Thoracic aorta (tissue), 2 donors: Measurements from ENCODE around the gene PKDCC. TPM values are rescaled to one million over a fixed set of nuclear protein-coding genes. Genes with fewer than 3 reads are reported as not detected.
"Not testable (repeated sequence)": the region's sequence is repeated elsewhere in the genome, so short reads cannot be mapped to it uniquely, and the experiment has no call there.

Source experiments
- ATAC-seq: fragments of 150-250 bp; one replicate; pipeline ENCODE4 v1.8.0; 2017; ENCODE audit warnings: low read depth; ENCODE audit not compliant: insufficient number of reproducible peaks, low FRiP score
- DNase-seq: peaks from one replicate; pipeline ENCODE4 v3.0.0-alpha.2; 2020; ENCODE audit warnings: low spot score
- H3K27ac ChIP-seq, 2 donors: fragments of 200-600 bp; sonication (generic); 1 replicate in 1 of 2; 2 replicates in 1 of 2; pipeline ENCODE4 v1.5.1; 2016; ENCODE audit warnings: mild to moderate bottlenecking in 2 of 2, moderate library complexity in 2 of 2
- H3K27me3 ChIP-seq: fragments of 200-600 bp; sonication (generic); replicated peaks from 2 replicates; pipeline ENCODE4 v1.6.0; 2016; ENCODE audit warnings: mild to moderate bottlenecking; ENCODE audit not compliant: insufficient read depth
- H3K36me3 ChIP-seq: fragments of 200-600 bp; sonication (generic); one replicate; pipeline ENCODE4 v1.5.1; 2016
- H3K4me1 ChIP-seq, 2 donors: fragments of 200-600 bp; sonication (generic); 1 replicate in 1 of 2; 2 replicates in 1 of 2; pipeline versions ENCODE4 v1.5.1 to v1.6.0; 2016; ENCODE audit warnings: low read depth in 2 of 2, mild to moderate bottlenecking in 1 of 2; ENCODE audit not compliant: control insufficient read depth in 1 of 2
- H3K4me3 ChIP-seq: fragments of 200-600 bp; sonication (generic); 2 replicates; pipeline ENCODE4 v1.5.1; 2016; ENCODE audit warnings: mild to moderate bottlenecking
- H3K9me3 ChIP-seq: fragments of 200-600 bp; sonication (generic); 2 replicates; pipeline ENCODE4 v1.5.1; 2016
- total RNA-seq, 2 donors: library from RNA; depleted of rRNA; stranded (reverse); fragments of >200 nt; gene quantifications; one replicate each; pipeline versions ENCODE4 v1.1.0 to v1.2.3, GENCODE V29; 2016
- TF ChIP-seq, protein P1 (sequence below): fragments of 200-600 bp; sonication (generic); IDR thresholded peaks from one replicate; pipeline ENCODE4 v1.5.1; 2019; ENCODE audit warnings: antibody characterized with exemption

PKDCC gene
- total RNA-seq, 2 donors from 2014 or later: 75.8 to 225 TPM

DNA sequence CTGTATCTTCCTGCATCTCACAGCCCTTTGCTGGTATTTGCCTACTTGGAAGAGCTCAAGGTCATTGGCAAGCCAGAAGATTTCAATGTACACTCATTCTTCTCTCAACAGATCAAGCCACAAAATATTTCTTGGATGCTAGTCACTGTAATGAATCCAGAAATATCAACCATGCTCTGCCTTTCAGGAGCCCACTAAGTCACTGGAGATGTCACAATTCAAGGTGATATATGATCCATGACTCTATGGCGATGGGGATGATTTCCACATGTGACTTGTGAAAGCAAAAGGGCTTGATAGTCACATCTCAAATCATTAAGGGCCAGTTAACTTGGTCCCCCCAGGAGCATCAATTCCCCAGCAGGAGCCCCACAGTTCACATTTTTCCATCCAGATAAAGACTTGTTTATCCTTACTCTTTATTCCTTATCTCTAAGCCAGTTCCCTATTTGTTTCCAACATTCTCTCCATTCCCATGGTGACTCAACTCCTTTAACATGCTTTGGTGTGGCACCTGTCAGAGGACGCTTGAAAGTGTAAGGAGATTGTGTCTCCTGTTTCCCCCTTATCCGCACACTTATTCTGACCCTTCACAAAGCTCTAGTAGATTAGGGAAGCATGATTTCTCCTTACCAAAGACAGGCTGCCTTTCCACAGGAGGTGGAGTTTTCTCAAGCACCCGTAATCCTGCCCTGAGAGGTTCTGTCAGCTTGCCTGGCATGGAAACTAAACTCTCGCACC, 15.8 kb downstream of the PKDCC start:
- DNase-seq: no peak
- Histone ChIP-seq H3K27ac (peak overlapping the region; percentile 86 to 91), H3K36me3 (peaks cover 7% of the 10 kb centered on the region), H3K4me3 (peak overlapping the region; percentile 30), H3K9me3 (no peaks in the 10 kb centered on the region), H3K27me3 (no peaks in the 10 kb centered on the region), H3K4me1 (peaks cover 33 to 74% of the 10 kb centered on the region in 2 donors)
- ATAC-seq: no peak
- TF ChIP-seq, protein P1, sequence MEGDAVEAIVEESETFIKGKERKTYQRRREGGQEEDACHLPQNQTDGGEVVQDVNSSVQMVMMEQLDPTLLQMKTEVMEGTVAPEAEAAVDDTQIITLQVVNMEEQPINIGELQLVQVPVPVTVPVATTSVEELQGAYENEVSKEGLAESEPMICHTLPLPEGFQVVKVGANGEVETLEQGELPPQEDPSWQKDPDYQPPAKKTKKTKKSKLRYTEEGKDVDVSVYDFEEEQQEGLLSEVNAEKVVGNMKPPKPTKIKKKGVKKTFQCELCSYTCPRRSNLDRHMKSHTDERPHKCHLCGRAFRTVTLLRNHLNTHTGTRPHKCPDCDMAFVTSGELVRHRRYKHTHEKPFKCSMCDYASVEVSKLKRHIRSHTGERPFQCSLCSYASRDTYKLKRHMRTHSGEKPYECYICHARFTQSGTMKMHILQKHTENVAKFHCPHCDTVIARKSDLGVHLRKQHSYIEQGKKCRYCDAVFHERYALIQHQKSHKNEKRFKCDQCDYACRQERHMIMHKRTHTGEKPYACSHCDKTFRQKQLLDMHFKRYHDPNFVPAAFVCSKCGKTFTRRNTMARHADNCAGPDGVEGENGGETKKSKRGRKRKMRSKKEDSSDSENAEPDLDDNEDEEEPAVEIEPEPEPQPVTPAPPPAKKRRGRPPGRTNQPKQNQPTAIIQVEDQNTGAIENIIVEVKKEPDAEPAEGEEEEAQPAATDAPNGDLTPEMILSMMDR: no peak

DNA sequence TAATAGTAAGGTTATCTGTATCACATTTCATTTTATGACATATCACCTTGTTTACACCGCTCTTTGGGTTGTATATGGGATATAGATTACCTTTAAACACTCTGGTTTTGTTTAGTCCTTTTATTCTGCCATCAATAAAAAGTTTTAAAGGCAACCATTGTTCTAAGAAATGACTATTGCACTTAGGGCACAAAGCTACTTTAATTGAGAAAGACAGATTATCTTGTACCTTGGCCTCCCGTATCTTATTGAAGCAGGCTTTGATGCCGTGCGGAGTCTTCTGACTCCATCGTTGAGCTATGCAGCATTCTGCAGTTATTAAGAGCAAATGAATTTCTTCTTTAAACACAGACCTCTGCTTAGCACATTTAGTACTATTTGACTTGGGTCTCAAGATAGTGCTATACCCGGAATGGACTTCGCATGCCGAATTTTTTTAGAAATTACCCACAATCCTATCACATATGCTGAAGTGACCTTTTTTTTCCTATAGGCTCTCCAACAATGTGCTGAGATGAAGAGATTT, 16.7 kb downstream of the PKDCC start:
- Histone ChIP-seq H3K4me1 (peaks cover 33 to 69% of the 10 kb centered on the region in 2 donors), H3K36me3 (no peaks in the 10 kb centered on the region), H3K4me3 (peak overlapping the region; percentile 30), H3K27me3 (no peaks in the 10 kb centered on the region), H3K9me3 (no peaks in the 10 kb centered on the region), H3K27ac (peak overlapping the region; percentile 86 to 91)
- DNase-seq: no peak
- ATAC-seq: peak; percentile 52
- TF ChIP-seq, protein P1: no peak

DNA sequence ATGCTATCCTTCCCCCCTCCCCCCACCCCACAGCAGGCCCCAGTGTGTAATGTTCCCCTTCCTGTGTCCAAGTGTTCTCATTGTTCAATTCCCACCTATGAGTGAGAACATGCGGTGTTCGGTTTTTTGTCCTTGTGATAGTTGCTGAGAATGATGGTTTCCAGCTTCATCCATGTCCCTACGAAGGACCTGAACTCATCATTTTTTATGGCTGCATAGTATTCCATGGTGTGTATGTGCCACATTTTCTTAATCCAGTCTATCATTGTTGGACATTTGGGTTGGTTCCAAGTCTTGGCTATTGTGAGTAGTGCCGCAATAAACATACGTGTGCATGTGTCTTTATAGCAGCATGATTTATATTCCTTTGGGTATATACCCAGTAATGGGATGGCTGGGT, 17.9 kb downstream of the PKDCC start:
- not testable (repeated sequence) for H3K4me3 ChIP-seq, H3K9me3 ChIP-seq, H3K27ac ChIP-seq, H3K36me3 ChIP-seq, H3K27me3 ChIP-seq, ATAC-seq, DNase-seq
- H3K4me1 ChIP-seq: peaks cover 22 to 57% of the 10 kb centered on the region in 2 donors

DNA sequence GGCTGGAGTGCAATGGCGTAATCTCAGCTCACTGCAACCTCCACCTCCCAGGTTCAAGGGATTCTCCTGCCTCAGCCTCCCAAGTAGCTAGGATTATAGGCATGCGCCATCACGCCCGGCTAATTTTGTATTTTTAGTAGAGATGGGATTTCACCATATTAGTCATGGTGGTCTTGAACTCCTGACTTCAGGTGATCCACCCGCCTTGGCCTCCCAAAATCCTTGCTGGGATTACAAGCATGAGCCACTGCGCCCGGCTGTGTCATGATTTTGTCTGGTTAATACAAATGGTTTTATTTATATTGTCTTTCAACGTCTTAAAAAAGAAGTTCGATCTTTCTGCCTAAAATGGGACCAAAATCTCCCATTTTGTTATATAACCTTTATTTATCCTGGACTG, 19.2 kb downstream of the PKDCC start:
- peak overlapping the region in 1 of 2 donors; percentile 8 for H3K27ac ChIP-seq
- DNase-seq, H3K27me3 ChIP-seq, ATAC-seq, H3K9me3 ChIP-seq, H3K4me3 ChIP-seq, H3K36me3 ChIP-seq: not testable (repeated sequence)
- peaks cover 17 to 44% of the 10 kb centered on the region in 2 donors for H3K4me1 ChIP-seq

DNA sequence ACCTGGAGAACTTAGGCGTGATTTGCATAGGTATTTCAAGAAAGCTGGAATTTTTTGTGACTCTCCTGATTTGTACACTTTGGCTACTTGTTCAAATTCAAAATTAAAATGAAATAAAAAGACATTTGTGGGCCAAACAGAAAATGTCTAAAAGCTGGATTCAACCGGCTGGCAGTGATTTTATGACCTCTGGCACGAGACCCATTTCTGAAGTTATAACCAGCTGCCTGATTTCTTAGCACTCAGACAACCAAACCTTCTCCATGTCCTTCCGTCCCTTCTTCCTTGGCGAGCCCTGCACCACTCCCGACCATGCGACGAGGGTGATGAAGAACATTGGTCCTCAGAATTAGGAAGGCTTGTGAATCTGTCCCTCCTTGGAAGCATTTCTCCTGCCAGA, 19.7 kb downstream of the PKDCC start:
- Histone ChIP-seq H3K9me3 (no peaks in the 10 kb centered on the region), H3K36me3 (no peaks in the 10 kb centered on the region), H3K4me1 (peaks cover 15 to 39% of the 10 kb centered on the region in 2 donors), H3K4me3 (no peak overlapping the region), H3K27me3 (no peaks in the 10 kb centered on the region), H3K27ac (peak overlapping the region in 1 of 2 donors; percentile 8)
- TF ChIP-seq, protein P1: no peak
- ATAC-seq (no peak), DNase-seq (no peak)

DNA sequence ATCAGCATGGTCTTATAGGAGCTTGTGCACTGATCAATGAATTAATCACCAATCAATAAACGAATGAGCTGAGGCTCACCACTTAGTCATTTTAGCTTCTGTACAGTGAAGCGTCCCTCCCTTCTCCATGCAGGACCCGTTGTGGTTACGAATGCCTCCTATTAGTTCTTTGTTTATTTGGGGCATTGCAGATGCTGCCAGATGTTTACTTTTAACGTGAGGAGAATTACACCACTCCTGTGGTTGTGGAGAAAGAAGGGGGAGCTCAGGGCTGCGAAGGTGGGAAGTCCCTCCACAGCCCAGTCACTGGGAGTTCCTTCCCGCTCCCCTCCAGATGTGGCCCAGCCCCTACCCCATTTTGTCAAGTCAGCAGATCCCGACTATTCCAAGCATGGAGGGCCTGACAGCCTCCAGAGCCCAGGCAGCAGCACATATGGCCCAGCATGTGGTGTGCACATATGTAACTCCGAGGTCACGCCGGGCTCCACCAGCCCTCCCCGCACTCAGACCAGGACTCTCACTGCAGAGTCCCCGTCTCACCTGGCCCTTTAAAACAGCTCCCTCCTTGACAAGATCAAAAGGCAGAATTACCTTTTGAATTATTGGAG, 20.9 kb downstream of the PKDCC start:
- no peak for DNase-seq
- TF ChIP-seq, protein P1: no peak
- ATAC-seq: no peak
- Histone ChIP-seq H3K4me1 (peaks cover 4 to 27% of the 10 kb centered on the region in 2 donors), H3K36me3 (no peaks in the 10 kb centered on the region), H3K27me3 (no peaks in the 10 kb centered on the region), H3K9me3 (no peaks in the 10 kb centered on the region), H3K4me3 (no peak overlapping the region), H3K27ac (no peak overlapping the region)
